Psoas muscle (tissue), 8 donors: ENCODE results near the gene MMP13. TPM values are rescaled to one million over a fixed set of nuclear protein-coding genes. Genes with fewer than 3 reads are reported as not detected.

Experiments used
- ATAC-seq, 4 donors: fragments of 200-7000 bp; cut with Tn5 transposase; one replicate each; pipeline ENCODE4 v1.9.1; 2020; ENCODE audit warnings: moderate library complexity in 3 of 4, mild to moderate bottlenecking in 2 of 4
- DNase-seq, 2 donors: peaks; one replicate each; pipeline ENCODE4 v3.0.0-alpha.2; 2020
- H3K27ac ChIP-seq: fragments of 200-600 bp; one replicate; pipeline ENCODE4 v1.8.0; 2022
- H3K27me3 ChIP-seq, 3 donors: fragments of 200-600 bp in 1 of 3; one replicate each; pipeline versions ENCODE4 v1.6.1 to v1.8.0; 2013 to 2022; ENCODE audit warnings: low read length in 2 of 3, mild to moderate bottlenecking in 2 of 3, moderate library complexity in 1 of 3; ENCODE audit not compliant: insufficient read depth in 3 of 3
- H3K36me3 ChIP-seq, 2 donors: fragments of 200-600 bp in 1 of 2; one replicate each; pipeline versions ENCODE4 v1.6.1 to v1.8.0; 2013 to 2022; ENCODE audit warnings: low read depth in 1 of 2, mild to moderate bottlenecking in 1 of 2, moderate library complexity in 1 of 2; ENCODE audit not compliant: insufficient read depth in 1 of 2
- H3K4me1 ChIP-seq: fragments of 200-600 bp; one replicate; pipeline ENCODE4 v1.8.0; 2022
- H3K4me3 ChIP-seq: fragments of 200-600 bp; one replicate; pipeline ENCODE4 v1.8.0; 2022; ENCODE audit warnings: mild to moderate bottlenecking
- H3K9me3 ChIP-seq: fragments of 200-600 bp; one replicate; pipeline ENCODE4 v1.8.0; 2022
- WGBS, 3 donors: extraction: QIAGEN DNeasy Blood & Tissue Kit; methylation state at CpG; one replicate each; pipeline versions ENCODE4 v1.1.6 to v1.1.7; 2013; 5-methylcytosine and 5-hydroxymethylcytosine counted together
- intact Hi-C, 2 donors: fragments of 100-400 bp; cut with DNase I; formaldehyde crosslinking; loops; one replicate each; pipeline versions ENCODE4 v1.11.0 to v1.14.2; 2022
- polyA plus RNA-seq, 3 donors: library from polyadenylated mRNA; stranded (reverse); fragments of 200-250 nt; gene quantifications; one replicate each; pipeline ENCODE4 v1.2.3, GENCODE V29; 2013
- total RNA-seq, 4 donors: library from RNA; stranded (reverse); fragmentation: NEBNext Ultra II Directional in 2 of 4; extraction: Animal tissue kit (Norgen Biotek cat#: 25700) in 2 of 4; gene quantifications; one replicate each; pipeline versions ENCODE4 v1.2.1 to v1.2.4, GENCODE V29; 2021 to 2023
- TF ChIP-seq, protein P1 (sequence below): fragments of 200-600 bp; IDR thresholded peaks from one replicate; pipeline ENCODE4 v1.8.0; 2022; ENCODE audit warnings: antibody characterized with exemption
- donor health status: healthy with polysubstance abuse.
- donor health status: DM: no; HTN: no; CAD: no; lungs with moderate emphysema.
- donor health status: Bipolar disorder and iron deficiency.
- donor health status: healthy.
- donor health status: DM: yes; HTN: yes; CAD: no.
- donor health status: DM: no; HTN: no; CAD: no.
- donor health status: DM: no; HTN: no; CAD: no.
- donor health status: DM: yes; HTN: yes; CAD: no.

MMP13 gene
- total and polyA plus RNA-seq, 7 donors, result not detected

- TF ChIP-seq, protein P1, sequence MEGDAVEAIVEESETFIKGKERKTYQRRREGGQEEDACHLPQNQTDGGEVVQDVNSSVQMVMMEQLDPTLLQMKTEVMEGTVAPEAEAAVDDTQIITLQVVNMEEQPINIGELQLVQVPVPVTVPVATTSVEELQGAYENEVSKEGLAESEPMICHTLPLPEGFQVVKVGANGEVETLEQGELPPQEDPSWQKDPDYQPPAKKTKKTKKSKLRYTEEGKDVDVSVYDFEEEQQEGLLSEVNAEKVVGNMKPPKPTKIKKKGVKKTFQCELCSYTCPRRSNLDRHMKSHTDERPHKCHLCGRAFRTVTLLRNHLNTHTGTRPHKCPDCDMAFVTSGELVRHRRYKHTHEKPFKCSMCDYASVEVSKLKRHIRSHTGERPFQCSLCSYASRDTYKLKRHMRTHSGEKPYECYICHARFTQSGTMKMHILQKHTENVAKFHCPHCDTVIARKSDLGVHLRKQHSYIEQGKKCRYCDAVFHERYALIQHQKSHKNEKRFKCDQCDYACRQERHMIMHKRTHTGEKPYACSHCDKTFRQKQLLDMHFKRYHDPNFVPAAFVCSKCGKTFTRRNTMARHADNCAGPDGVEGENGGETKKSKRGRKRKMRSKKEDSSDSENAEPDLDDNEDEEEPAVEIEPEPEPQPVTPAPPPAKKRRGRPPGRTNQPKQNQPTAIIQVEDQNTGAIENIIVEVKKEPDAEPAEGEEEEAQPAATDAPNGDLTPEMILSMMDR, result no peak
- H3K9me3 ChIP-seq, result no peaks in the 10 kb centered on the region
- no peaks in the 10 kb centered on the region for H3K4me1 ChIP-seq
- no peak overlapping the region for H3K27ac ChIP-seq
- no peak for ATAC-seq
- no peak overlapping the region for H3K4me3 ChIP-seq
- peaks cover 0 to 2% (median 0%) of the 10 kb centered on the region in 3 donors for H3K27me3 ChIP-seq
- intact Hi-C loops, result no loop called here
- no peak for DNase-seq
- H3K36me3 ChIP-seq, result no peaks in the 10 kb centered on the region
Measured at GRCh38 chr11:102966011-102966410, 10.5 kb upstream of the MMP13 start.

GRCh38 chr11:102964867-102965266 is 9.3 kb upstream of the MMP13 start:
- Histone ChIP-seq H3K27me3 (peaks cover 0 to 2% (median 0%) of the 10 kb centered on the region in 3 donors), H3K27ac (no peak overlapping the region), H3K4me1 (no peaks in the 10 kb centered on the region), H3K36me3 (no peaks in the 10 kb centered on the region), H3K4me3 (no peak overlapping the region), H3K9me3 (no peaks in the 10 kb centered on the region)
- intact Hi-C loops, result no loop called here
- ATAC-seq (no peak), DNase-seq (no peak)
- TF ChIP-seq, protein P1, result no peak
- WGBS, 3 donors, result 60 to 65% (median 62%) methylated on average over 14 of the region's 14 CpGs

GRCh38 chr11:102957953-102958352 is 2.4 kb upstream of the MMP13 start:
- no peak overlapping the region for H3K27ac ChIP-seq
- ATAC-seq (no peak), DNase-seq (no peak)
- WGBS, 3 donors, result 63 to 72% (median 70%) methylated on average over 2 of the region's 2 CpGs
- H3K4me1 ChIP-seq, result no peaks in the 10 kb centered on the region
- no peaks in the 10 kb centered on the region for H3K36me3 ChIP-seq
- H3K4me3 ChIP-seq, result no peak overlapping the region
- intact Hi-C loops, result no loop called here
- peaks cover 0 to 2% (median 0%) of the 10 kb centered on the region in 3 donors for H3K27me3 ChIP-seq
- TF ChIP-seq, protein P1, result no peak
- no peaks in the 10 kb centered on the region for H3K9me3 ChIP-seq

DNA sequence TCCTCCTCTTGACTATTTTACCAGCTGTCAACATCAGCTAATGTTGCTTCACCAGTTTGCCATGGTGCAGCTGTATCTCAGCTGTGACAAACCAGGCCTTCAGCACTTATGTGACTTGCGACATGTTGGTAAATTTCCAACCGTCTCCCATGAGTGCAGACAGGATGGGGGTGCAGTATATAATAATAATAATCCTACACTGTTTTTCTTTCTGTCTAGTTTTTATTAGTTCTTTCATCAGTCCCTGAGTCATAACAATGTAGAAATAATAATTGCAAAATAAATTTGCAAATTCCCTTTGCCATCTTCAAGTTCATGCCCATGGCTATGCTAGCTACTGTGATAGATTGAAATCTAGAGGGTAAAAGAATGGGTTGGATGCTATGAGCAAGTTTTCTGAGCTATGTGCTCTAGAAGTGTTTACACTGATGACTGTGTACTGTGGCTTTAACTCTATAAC is 4.9 kb downstream of the MMP13 start:
- TF ChIP-seq, protein P1, result no peak
- H3K27ac ChIP-seq, result no peak overlapping the region
- no peak overlapping the region for H3K4me3 ChIP-seq
- H3K4me1 ChIP-seq, result no peaks in the 10 kb centered on the region
- ATAC-seq (no peak), DNase-seq (no peak)
- 31% methylated on average over 2 of the region's 2 CpGs for WGBS, 3 donors
- intact Hi-C loops, result no loop called here
- no peaks in the 10 kb centered on the region for H3K9me3 ChIP-seq
- no peaks in the 10 kb centered on the region for H3K27me3 ChIP-seq
- H3K36me3 ChIP-seq, result no peaks in the 10 kb centered on the region

- DNase-seq, result no peak
- no peaks in the 10 kb centered on the region for H3K36me3 ChIP-seq
- H3K4me1 ChIP-seq, result no peaks in the 10 kb centered on the region
- H3K27ac ChIP-seq, result no peak overlapping the region
- no peaks in the 10 kb centered on the region for H3K9me3 ChIP-seq
- intact Hi-C loops, result loop anchor here in 1 of 2 donors (10.0 kb wide), 1 partner anchor 211 kb away; no protein-coding TSS in a partner anchor
- TF ChIP-seq, protein P1, result no peak
- no peaks in the 10 kb centered on the region for H3K27me3 ChIP-seq
- H3K4me3 ChIP-seq, result no peak overlapping the region
- no peak for ATAC-seq
- 46 to 63% (median 58%) methylated on average over 3 of the region's 3 CpGs for WGBS, 3 donors
Measured at GRCh38 chr11:102946237-102946636, 9.3 kb downstream of the MMP13 start.
